ENCODE data around the gene ZFYVE27. TPM values are rescaled to one million over a fixed set of nuclear protein-coding genes. Genes with fewer than 3 reads are reported as not detected.

Gene ZFYVE27
- total RNA-seq, 1 experiment from 2014 or later = 26.0 TPM

DNA sequence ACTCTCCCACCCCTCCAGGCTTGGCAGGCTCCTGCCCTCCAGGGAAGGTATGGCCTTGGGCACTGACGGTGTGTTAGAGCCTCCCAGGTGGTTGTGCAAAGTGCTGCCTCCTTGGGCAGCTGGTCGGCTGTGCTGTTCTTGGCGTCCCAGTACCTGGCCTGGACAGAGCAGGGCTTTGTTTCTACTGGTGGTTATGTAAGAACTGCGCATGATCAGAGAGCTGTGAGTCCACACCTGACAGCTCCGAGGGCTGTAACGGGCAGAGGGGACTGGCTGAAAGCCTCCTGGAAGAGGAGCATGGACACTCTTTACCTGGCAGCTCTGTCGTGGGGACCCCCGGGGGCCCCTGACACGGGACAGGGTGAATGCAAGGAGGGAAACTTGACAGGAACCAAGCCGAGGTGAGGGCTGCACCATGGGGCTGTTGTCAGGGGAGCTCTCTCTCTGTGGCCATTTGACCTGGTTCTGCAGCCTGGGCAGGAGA is 37.9 kb downstream of the ZFYVE27 start (continued):
- TF ChIP-seq, protein P1, sequence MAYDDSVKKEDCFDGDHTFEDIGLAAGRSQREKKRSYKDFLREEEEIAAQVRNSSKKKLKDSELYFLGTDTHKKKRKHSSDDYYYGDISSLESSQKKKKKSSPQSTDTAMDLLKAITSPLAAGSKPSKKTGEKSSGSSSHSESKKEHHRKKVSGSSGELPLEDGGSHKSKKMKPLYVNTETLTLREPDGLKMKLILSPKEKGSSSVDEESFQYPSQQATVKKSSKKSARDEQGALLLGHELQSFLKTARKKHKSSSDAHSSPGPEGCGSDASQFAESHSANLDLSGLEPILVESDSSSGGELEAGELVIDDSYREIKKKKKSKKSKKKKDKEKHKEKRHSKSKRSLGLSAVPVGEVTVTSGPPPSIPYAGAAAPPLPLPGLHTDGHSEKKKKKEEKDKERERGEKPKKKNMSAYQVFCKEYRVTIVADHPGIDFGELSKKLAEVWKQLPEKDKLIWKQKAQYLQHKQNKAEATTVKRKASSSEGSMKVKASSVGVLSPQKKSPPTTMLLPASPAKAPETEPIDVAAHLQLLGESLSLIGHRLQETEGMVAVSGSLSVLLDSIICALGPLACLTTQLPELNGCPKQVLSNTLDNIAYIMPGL (CRISPR knock-in tag; IDR thresholded peaks at IDR 0.05) = no peak
- no peak for TF ChIP-seq GTF2I (CRISPR knock-in tag; conservative IDR thresholded peaks at IDR 0.05)

DNA sequence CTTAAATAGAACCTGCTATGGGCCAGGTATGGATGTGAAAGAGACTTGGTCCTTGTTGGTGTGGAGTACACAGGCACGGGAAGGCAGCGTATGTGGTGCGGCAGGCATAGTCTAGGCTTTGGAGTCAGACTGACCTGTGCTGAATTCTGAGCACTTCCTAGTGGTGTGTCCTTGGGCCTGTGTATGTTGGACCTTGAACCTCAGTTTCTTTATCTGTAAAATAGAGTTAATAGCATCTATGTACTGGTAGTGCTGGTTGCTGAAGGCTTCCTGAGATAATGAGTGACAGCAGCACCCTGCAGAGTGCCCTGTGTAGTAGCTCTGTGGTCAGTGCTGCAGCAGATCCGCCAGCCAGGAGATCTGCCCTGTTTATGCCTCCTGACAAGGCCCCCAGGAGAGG is 40.2 kb downstream of the ZFYVE27 start:
- TF ChIP-seq, protein P2, sequence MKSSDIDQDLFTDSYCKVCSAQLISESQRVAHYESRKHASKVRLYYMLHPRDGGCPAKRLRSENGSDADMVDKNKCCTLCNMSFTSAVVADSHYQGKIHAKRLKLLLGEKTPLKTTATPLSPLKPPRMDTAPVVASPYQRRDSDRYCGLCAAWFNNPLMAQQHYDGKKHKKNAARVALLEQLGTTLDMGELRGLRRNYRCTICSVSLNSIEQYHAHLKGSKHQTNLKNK (CRISPR knock-in tag; IDR thresholded peaks at IDR 0.05) = no peak
- no peak for TF ChIP-seq CREB1 (CRISPR knock-in tag; IDR thresholded peaks at IDR 0.05)
- no peak for TF ChIP-seq ZNF416 (CRISPR knock-in tag; IDR thresholded peaks at IDR 0.05)
- TF ChIP-seq, protein P3, sequence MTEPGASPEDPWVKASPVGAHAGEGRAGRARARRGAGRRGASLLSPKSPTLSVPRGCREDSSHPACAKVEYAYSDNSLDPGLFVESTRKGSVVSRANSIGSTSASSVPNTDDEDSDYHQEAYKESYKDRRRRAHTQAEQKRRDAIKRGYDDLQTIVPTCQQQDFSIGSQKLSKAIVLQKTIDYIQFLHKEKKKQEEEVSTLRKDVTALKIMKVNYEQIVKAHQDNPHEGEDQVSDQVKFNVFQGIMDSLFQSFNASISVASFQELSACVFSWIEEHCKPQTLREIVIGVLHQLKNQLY (CRISPR knock-in tag; IDR thresholded peaks at IDR 0.05) = no peak
- TF ChIP-seq, protein P4, sequence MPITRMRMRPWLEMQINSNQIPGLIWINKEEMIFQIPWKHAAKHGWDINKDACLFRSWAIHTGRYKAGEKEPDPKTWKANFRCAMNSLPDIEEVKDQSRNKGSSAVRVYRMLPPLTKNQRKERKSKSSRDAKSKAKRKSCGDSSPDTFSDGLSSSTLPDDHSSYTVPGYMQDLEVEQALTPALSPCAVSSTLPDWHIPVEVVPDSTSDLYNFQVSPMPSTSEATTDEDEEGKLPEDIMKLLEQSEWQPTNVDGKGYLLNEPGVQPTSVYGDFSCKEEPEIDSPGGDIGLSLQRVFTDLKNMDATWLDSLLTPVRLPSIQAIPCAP (CRISPR knock-in tag; IDR thresholded peaks at IDR 0.05) = no peak
- TF ChIP-seq, protein P5, sequence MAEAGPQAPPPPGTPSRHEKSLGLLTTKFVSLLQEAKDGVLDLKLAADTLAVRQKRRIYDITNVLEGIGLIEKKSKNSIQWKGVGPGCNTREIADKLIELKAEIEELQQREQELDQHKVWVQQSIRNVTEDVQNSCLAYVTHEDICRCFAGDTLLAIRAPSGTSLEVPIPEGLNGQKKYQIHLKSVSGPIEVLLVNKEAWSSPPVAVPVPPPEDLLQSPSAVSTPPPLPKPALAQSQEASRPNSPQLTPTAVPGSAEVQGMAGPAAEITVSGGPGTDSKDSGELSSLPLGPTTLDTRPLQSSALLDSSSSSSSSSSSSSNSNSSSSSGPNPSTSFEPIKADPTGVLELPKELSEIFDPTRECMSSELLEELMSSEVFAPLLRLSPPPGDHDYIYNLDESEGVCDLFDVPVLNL (CRISPR knock-in tag; IDR thresholded peaks at IDR 0.05; ENCODE audit: borderline replicate concordance, low read depth) = no peak
- TF ChIP-seq, protein P6, sequence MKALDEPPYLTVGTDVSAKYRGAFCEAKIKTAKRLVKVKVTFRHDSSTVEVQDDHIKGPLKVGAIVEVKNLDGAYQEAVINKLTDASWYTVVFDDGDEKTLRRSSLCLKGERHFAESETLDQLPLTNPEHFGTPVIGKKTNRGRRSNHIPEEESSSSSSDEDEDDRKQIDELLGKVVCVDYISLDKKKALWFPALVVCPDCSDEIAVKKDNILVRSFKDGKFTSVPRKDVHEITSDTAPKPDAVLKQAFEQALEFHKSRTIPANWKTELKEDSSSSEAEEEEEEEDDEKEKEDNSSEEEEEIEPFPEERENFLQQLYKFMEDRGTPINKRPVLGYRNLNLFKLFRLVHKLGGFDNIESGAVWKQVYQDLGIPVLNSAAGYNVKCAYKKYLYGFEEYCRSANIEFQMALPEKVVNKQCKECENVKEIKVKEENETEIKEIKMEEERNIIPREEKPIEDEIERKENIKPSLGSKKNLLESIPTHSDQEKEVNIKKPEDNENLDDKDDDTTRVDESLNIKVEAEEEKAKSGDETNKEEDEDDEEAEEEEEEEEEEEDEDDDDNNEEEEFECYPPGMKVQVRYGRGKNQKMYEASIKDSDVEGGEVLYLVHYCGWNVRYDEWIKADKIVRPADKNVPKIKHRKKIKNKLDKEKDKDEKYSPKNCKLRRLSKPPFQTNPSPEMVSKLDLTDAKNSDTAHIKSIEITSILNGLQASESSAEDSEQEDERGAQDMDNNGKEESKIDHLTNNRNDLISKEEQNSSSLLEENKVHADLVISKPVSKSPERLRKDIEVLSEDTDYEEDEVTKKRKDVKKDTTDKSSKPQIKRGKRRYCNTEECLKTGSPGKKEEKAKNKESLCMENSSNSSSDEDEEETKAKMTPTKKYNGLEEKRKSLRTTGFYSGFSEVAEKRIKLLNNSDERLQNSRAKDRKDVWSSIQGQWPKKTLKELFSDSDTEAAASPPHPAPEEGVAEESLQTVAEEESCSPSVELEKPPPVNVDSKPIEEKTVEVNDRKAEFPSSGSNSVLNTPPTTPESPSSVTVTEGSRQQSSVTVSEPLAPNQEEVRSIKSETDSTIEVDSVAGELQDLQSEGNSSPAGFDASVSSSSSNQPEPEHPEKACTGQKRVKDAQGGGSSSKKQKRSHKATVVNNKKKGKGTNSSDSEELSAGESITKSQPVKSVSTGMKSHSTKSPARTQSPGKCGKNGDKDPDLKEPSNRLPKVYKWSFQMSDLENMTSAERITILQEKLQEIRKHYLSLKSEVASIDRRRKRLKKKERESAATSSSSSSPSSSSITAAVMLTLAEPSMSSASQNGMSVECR (CRISPR knock-in tag; IDR thresholded peaks at IDR 0.05; ENCODE audit: borderline replicate concordance) = no peak
- no peak for TF ChIP-seq ZBTB21 (CRISPR knock-in tag; IDR thresholded peaks at IDR 0.05; ENCODE audit: borderline replicate concordance)
- TF ChIP-seq, protein P7, sequence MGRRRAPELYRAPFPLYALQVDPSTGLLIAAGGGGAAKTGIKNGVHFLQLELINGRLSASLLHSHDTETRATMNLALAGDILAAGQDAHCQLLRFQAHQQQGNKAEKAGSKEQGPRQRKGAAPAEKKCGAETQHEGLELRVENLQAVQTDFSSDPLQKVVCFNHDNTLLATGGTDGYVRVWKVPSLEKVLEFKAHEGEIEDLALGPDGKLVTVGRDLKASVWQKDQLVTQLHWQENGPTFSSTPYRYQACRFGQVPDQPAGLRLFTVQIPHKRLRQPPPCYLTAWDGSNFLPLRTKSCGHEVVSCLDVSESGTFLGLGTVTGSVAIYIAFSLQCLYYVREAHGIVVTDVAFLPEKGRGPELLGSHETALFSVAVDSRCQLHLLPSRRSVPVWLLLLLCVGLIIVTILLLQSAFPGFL (CRISPR knock-in tag; IDR thresholded peaks at IDR 0.05; ENCODE audit: borderline replicate concordance) = no peak
- H3K27me3 Mint-ChIP-seq (ENCODE audit: low read depth) = peaks cover 21% of the 10 kb centered on the region
- no peaks in the 10 kb centered on the region for H3K36me3 Mint-ChIP-seq
- H3K4me1 Mint-ChIP-seq = peaks cover 24% of the 10 kb centered on the region
- ChIA-PET CTCF (interaction anchor here (1.1 to 1.2 kb wide), 2 partner anchors 12 to 15 kb away, joined by 4 read pairs; no protein-coding TSS in a partner anchor), POLR2A (interaction anchor here (0.6 to 0.7 kb wide), 2 partner anchors 74 to 79 kb away, joined by 3 to 4 read pairs; no protein-coding TSS in a partner anchor)
- DNase-seq (ENCODE audit: low spot score) (no peak), ATAC-seq (no peak)
- H3K27ac Mint-ChIP-seq = no peak overlapping the region
- H3K9me3 Mint-ChIP-seq = no peaks in the 10 kb centered on the region
- no peak overlapping the region for H3K4me3 Mint-ChIP-seq

All from WTC11 (cell line).